Osteoblast (primary cell): Measurements from ENCODE around the gene CDC34. TPM values are rescaled to one million over a fixed set of nuclear protein-coding genes. Genes with fewer than 3 reads are reported as not detected.

Source experiments
- DNase-seq: peaks from one replicate; pipeline ENCODE4 v3.0.0; 2011; ENCODE audit warnings: low spot score, mixed read lengths; ENCODE audit not compliant: insufficient read length; ENCODE audit errors: missing footprints
- H2AFZ ChIP-seq: 2 replicates; pipeline ENCODE4 v1.6.0; 2011; ENCODE audit warnings: mild to moderate bottlenecking, low read length
- H3K27ac ChIP-seq: 2 replicates; pipeline ENCODE4 v1.5.1; 2011; ENCODE audit warnings: mild to moderate bottlenecking, low read depth, low read length, moderate library complexity
- H3K27me3 ChIP-seq: 2 replicates; pipeline ENCODE4 v1.6.0; 2012; ENCODE audit warnings: mild to moderate bottlenecking, control low read depth, inconsistent platforms, low read length, moderate library complexity; ENCODE audit not compliant: insufficient read depth
- H3K36me3 ChIP-seq: 2 replicates; pipeline ENCODE4 v1.5.1; 2011; ENCODE audit warnings: mild to moderate bottlenecking, low read length, control low read depth, moderate library complexity; ENCODE audit not compliant: insufficient read depth
- H3K4me1 ChIP-seq: 2 replicates; pipeline ENCODE4 v1.5.1; 2011; ENCODE audit warnings: mild to moderate bottlenecking, low read length, control low read depth, moderate library complexity; ENCODE audit not compliant: insufficient read depth
- H3K4me2 ChIP-seq: 2 replicates; pipeline ENCODE4 v1.6.0; 2011; ENCODE audit warnings: mild to moderate bottlenecking, low read length; ENCODE audit not compliant: insufficient read depth
- H3K4me3 ChIP-seq: fragments of 200-600 bp; sonication (generic); 3 replicates; pipeline ENCODE4 v1.5.1; 2012; ENCODE audit warnings: mild to moderate bottlenecking, low read length, inconsistent platforms; ENCODE audit not compliant: insufficient read depth
- H3K79me2 ChIP-seq: 2 replicates; pipeline ENCODE4 v1.6.0; 2012; ENCODE audit warnings: mild to moderate bottlenecking, low read length, control low read depth, inconsistent platforms; ENCODE audit not compliant: insufficient read depth
- H3K9me3 ChIP-seq: 2 replicates; pipeline ENCODE4 v1.5.1; 2011; ENCODE audit warnings: low read depth, low read length, control low read depth
- H4K20me1 ChIP-seq: 2 replicates; pipeline ENCODE4 v1.6.0; 2012; ENCODE audit warnings: mild to moderate bottlenecking, low read length, control low read depth; ENCODE audit not compliant: insufficient read depth
- total RNA-seq: library from RNA; depleted of rRNA; stranded (reverse); fragments of >200 nt; gene quantifications from 2 replicates; pipeline ENCODE4 v1.2.3, GENCODE V29; 2012
- TF ChIP-seq, protein P1 (sequence below): IDR thresholded peaks from 2 replicates; pipeline ENCODE4 v1.5.1; 2011; ENCODE audit warnings: mild to moderate bottlenecking, low read depth, low read length, moderate library complexity; ENCODE audit errors: extremely low read depth

The CDC34 gene
- total RNA-seq, 1 donor = 32.9 TPM

GRCh38 chr19:574658-575526, 43.3 kb downstream of the CDC34 start:
- Histone ChIP-seq H3K36me3 (no peaks in the 10 kb centered on the region), H3K4me1 (peaks cover 44% of the 10 kb centered on the region), H2AFZ (no peak overlapping the region), H3K4me3 (peak overlapping the region; percentile 53), H3K9me3 (no peaks in the 10 kb centered on the region), H3K27ac (peak overlapping the region; percentile 33), H4K20me1 (peaks cover 61% of the 10 kb centered on the region), H3K27me3 (no peaks in the 10 kb centered on the region), H3K4me2 (peak overlapping the region; percentile 73), H3K79me2 (peaks cover 73% of the 10 kb centered on the region)
- DNase-seq = no peak
- TF ChIP-seq, protein P1, sequence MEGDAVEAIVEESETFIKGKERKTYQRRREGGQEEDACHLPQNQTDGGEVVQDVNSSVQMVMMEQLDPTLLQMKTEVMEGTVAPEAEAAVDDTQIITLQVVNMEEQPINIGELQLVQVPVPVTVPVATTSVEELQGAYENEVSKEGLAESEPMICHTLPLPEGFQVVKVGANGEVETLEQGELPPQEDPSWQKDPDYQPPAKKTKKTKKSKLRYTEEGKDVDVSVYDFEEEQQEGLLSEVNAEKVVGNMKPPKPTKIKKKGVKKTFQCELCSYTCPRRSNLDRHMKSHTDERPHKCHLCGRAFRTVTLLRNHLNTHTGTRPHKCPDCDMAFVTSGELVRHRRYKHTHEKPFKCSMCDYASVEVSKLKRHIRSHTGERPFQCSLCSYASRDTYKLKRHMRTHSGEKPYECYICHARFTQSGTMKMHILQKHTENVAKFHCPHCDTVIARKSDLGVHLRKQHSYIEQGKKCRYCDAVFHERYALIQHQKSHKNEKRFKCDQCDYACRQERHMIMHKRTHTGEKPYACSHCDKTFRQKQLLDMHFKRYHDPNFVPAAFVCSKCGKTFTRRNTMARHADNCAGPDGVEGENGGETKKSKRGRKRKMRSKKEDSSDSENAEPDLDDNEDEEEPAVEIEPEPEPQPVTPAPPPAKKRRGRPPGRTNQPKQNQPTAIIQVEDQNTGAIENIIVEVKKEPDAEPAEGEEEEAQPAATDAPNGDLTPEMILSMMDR = no peak

GRCh38 chr19:575527-576506, 44.3 kb downstream of the CDC34 start:
- Histone ChIP-seq H3K36me3 (no peaks in the 10 kb centered on the region), H3K27ac (peak overlapping the region; percentile 41), H3K4me1 (peaks cover 44% of the 10 kb centered on the region), H3K9me3 (no peaks in the 10 kb centered on the region), H3K79me2 (peaks cover 80% of the 10 kb centered on the region), H3K27me3 (no peaks in the 10 kb centered on the region), H3K4me2 (peak overlapping the region; percentile 73), H3K4me3 (peak overlapping the region; percentile 45), H4K20me1 (peaks cover 68% of the 10 kb centered on the region), H2AFZ (no peak overlapping the region)
- peak; percentile 97 for DNase-seq
- TF ChIP-seq, protein P1 = no peak

DNA sequence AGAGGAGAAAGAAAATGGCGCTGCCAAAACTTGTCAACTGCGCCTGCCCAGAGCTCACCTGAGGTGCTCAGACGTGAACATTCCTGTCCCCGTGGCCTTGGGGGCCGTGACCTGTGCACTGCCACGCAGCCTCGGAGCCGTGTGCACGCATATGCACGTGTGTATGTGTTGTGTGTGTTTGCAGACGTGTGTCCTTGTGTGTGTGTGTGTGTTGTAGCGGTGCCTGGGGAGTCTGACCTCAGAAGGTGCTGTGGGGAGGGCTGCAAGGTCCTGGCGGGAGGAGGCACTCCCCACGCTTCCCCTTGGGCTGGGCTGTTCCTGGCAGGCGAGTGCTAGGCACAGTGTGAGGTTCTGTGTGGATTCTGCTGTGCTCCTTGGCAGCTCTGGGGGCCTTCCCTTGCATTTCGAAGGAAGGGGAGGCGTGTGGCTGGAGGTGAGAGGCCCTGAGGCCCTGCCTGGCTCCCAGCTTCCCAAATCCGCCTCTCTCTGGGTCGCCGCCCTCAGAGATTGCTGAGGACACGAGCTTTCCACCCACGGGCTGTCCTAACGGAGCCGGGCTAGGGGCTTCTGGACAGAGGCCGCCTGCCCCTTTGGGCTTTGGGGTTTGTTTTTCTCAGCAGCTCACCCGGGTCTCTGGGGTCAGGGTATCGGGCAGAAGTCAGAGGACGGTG, 45.3 kb downstream of the CDC34 start:
- Histone ChIP-seq H3K4me3 (no peak overlapping the region), H3K9me3 (no peaks in the 10 kb centered on the region), H2AFZ (no peak overlapping the region), H3K27ac (peak overlapping the region; percentile 41), H4K20me1 (peaks cover 75% of the 10 kb centered on the region), H3K4me1 (peaks cover 35% of the 10 kb centered on the region), H3K4me2 (no peak overlapping the region), H3K27me3 (no peaks in the 10 kb centered on the region), H3K79me2 (peaks cover 89% of the 10 kb centered on the region), H3K36me3 (peaks cover 3% of the 10 kb centered on the region)
- TF ChIP-seq, protein P1 = no peak
- no peak for DNase-seq
